ENCODE measurements around the gene TBRG1.

GRCh38 chr11:124610295-124610694 is 12.4 kb upstream of the TBRG1 start:
- TF ChIP-seq POLR2AphosphoS5 (IDR thresholded peaks at IDR 0.05; ENCODE audit: low read depth, low read length) (no peak), POLR2A (IDR thresholded peaks at IDR 0.05; ENCODE audit: low read depth, low read length) (no peak), TAF1 (IDR thresholded peaks at IDR 0.05; ENCODE audit: borderline replicate concordance, low read depth, low read length) (no peak)

All from GM12892 (cell line).